OCI-M2 (cell line): ENCODE data around the gene MAP3K7.

Source experiments
- DNase-seq: peaks from one replicate; lab custom pipeline; 2025; ENCODE audit not compliant: unreplicated experiment; lab: John Stamatoyannopoulos, UW

MAP3K7 gene

GRCh38 chr6:90533615-90534336 is 53.1 kb downstream of the MAP3K7 start:
- no peak for DNase-seq

GRCh38 chr6:90530882-90531281 is 56.0 kb downstream of the MAP3K7 start:
- no peak for DNase-seq

- DNase-seq, result no peak
Measured at GRCh38 chr6:90525421-90525820, 61.5 kb downstream of the MAP3K7 start.

GRCh38 chr6:90523779-90524310 is 63.0 kb downstream of the MAP3K7 start:
- no peak for DNase-seq

- no peak for DNase-seq
Measured at GRCh38 chr6:90521955-90522354, 64.9 kb downstream of the MAP3K7 start.

- DNase-seq, result no peak
Measured at GRCh38 chr6:90516074-90516660, 70.7 kb downstream of the MAP3K7 start.

- DNase-seq, result no peak
Measured at GRCh38 chr6:90514496-90514895, 72.4 kb downstream of the MAP3K7 start.

GRCh38 chr6:90508753-90509152 is 78.1 kb downstream of the MAP3K7 start:
- DNase-seq, result no peak

GRCh38 chr6:90502866-90503407 is 83.9 kb downstream of the MAP3K7 start:
- DNase-seq, result no peak

- DNase-seq, result no peak
Measured at GRCh38 chr6:90502381-90502780, 84.5 kb downstream of the MAP3K7 start.

- DNase-seq, result no peak
Measured at GRCh38 chr6:90500458-90500857, 86.4 kb downstream of the MAP3K7 start.

GRCh38 chr6:90497411-90497810 is 89.5 kb downstream of the MAP3K7 start:
- DNase-seq, result no peak

- DNase-seq, result no peak
Measured at GRCh38 chr6:90496258-90497016, 90.4 kb downstream of the MAP3K7 start.

- no peak for DNase-seq
Measured at GRCh38 chr6:90495216-90495817, 91.6 kb downstream of the MAP3K7 start.

- no peak for DNase-seq
Measured at GRCh38 chr6:90494067-90494780, 92.6 kb downstream of the MAP3K7 start.

- no peak for DNase-seq
Measured at GRCh38 chr6:90493332-90493731, 93.5 kb downstream of the MAP3K7 start.

- DNase-seq, result no peak
Measured at GRCh38 chr6:90492798-90493197, 94.1 kb downstream of the MAP3K7 start.

- no peak for DNase-seq
Measured at GRCh38 chr6:90492369-90492768, 94.5 kb downstream of the MAP3K7 start.

GRCh38 chr6:90490030-90490716 is 96.7 kb downstream of the MAP3K7 start:
- DNase-seq, result no peak

- no peak for DNase-seq
Measured at GRCh38 chr6:90488816-90489215, 98.1 kb downstream of the MAP3K7 start.
